K562 (cell line): ENCODE data around the gene SULT2A1. TPM values are rescaled to one million over a fixed set of nuclear protein-coding genes. Genes with fewer than 3 reads are reported as not detected.

Source experiments
- ATAC-seq: fragments of 200-7000 bp; cut with Tn5 transposase; 3 replicates; pipeline ENCODE4 v1.9.1; 2020; ENCODE audit warnings: moderate library complexity
- BruUV-seq: library from RNA; stranded (reverse); fragments of 400-500 nt; replicated peaks from 2 replicates; lab custom pipeline; 2021; lab: Mats Ljungman, UMichigan
- CTCF ChIA-PET: fragments of 300-600 bp; formaldehyde crosslinking; extraction: SDS; loops from one replicate; lab custom pipeline; 2021; ENCODE audit warnings: low intra/inter-chr PET ratio; lab: Yijun Ruan, JAX
- POLR2A ChIA-PET: fragments of 300-600, 350-650 bp; sonication (Branson Sonifier 250); formaldehyde crosslinking; extraction: SDS; loops from one replicate; lab custom pipeline; 2021; ENCODE audit warnings: antibody characterized with exemption, inconsistent platforms; lab: Yijun Ruan, JAX
- DNase-seq, 4 experiments: peaks; one replicate each; pipeline versions ENCODE4 v3.0.0 to v3.0.0-alpha.2; 2011 to 2018; ENCODE audit warnings: low spot score in 3 of 4, mixed read lengths in 3 of 4; ENCODE audit errors: extremely low read depth in 1 of 4
- FAIRE-seq: peaks from 2 replicates; lab custom pipeline; 2011; peaks lifted over from hg19 to GRCh38; lab: Jason Lieb, UNC
- H2AFZ ChIP-seq: 2 replicates; pipeline ENCODE4 v1.6.0; 2011; ENCODE audit warnings: low read depth, low read length, control low read depth, inconsistent platforms
- H3K27ac ChIP-seq: fragments of 200-600 bp; 3 replicates; pipeline ENCODE4 v1.8.0; 2011; ENCODE audit warnings: low read depth, mild to moderate bottlenecking, control low read depth, inconsistent platforms, low read length, moderate library complexity, mixed read lengths; ENCODE audit errors: extremely low read depth
- H3K27me3 ChIP-seq, 2 experiments: fragments of 300-600 bp in 1 of 2; 2 replicates in 1 of 2; 3 replicates in 1 of 2; pipeline versions ENCODE4 v1.6.0 to v1.8.0; 2011; ENCODE audit warnings: inconsistent platforms in 2 of 2, low read length in 2 of 2, mild to moderate bottlenecking in 1 of 2, mixed read lengths in 1 of 2, moderate library complexity in 1 of 2; ENCODE audit not compliant: control insufficient read depth in 2 of 2, insufficient read depth in 2 of 2
- H3K36me3 ChIP-seq: fragments of 300-600 bp; 3 replicates; pipeline ENCODE4 v1.8.0; 2011; ENCODE audit warnings: mild to moderate bottlenecking, low read length, inconsistent platforms; ENCODE audit not compliant: control insufficient read depth, insufficient read depth
- H3K4me1 ChIP-seq, 2 experiments: fragments of 200-600 bp in 1 of 2; replicated peaks in 1 of 2; 2 replicates in 1 of 2; 3 replicates in 1 of 2; pipeline versions ENCODE4 v1.5.1 to v1.8.0; 2011; ENCODE audit warnings: inconsistent platforms in 2 of 2, low read length in 2 of 2, mild to moderate bottlenecking in 1 of 2, mixed read lengths in 1 of 2, moderate library complexity in 1 of 2; ENCODE audit not compliant: control insufficient read depth in 2 of 2, insufficient read depth in 2 of 2
- H3K4me2 ChIP-seq: 2 replicates; pipeline ENCODE4 v1.6.1; 2011; ENCODE audit warnings: low read length, control low read depth, inconsistent platforms, mixed read lengths; ENCODE audit not compliant: insufficient read depth
- H3K4me3 ChIP-seq: fragments of 200-600 bp; sonication (generic), shearing (Covaris generic); 2 replicates; pipeline ENCODE4 v1.5.1; 2016; ENCODE audit warnings: control low read depth, inconsistent platforms
- H3K79me2 ChIP-seq: fragments of 200-600 bp; 3 replicates; pipeline ENCODE4 v1.8.0; 2011; ENCODE audit warnings: low read length, inconsistent platforms; ENCODE audit not compliant: control insufficient read depth, insufficient read depth
- H3K9ac ChIP-seq, 2 experiments: 2 replicates each; pipeline versions ENCODE4 v1.6.0 to v1.6.1; 2011; ENCODE audit warnings: low read depth in 2 of 2, low read length in 2 of 2, control low read depth in 1 of 2, inconsistent platforms in 1 of 2, mild to moderate bottlenecking in 1 of 2, mixed read lengths in 1 of 2; ENCODE audit not compliant: insufficient read depth in 1 of 2
- H3K9me1 ChIP-seq: one replicate; pipeline ENCODE4 v1.6.0; 2011; ENCODE audit warnings: inconsistent platforms, mild to moderate bottlenecking, low read length, moderate library complexity; ENCODE audit not compliant: control insufficient read depth, insufficient read depth
- H3K9me3 ChIP-seq: replicated peaks from 2 replicates; pipeline ENCODE4 v1.5.1; 2011; ENCODE audit warnings: low read depth, low read length, inconsistent platforms; ENCODE audit not compliant: control insufficient read depth, insufficient read depth
- H4K20me1 ChIP-seq: replicated peaks from 2 replicates; pipeline ENCODE4 v1.6.1; 2011; ENCODE audit warnings: low read length, inconsistent platforms, mixed read lengths; ENCODE audit not compliant: control insufficient read depth, insufficient read depth
- CTCF ChIP-seq, 3 experiments: IDR thresholded peaks in 2 of 3; conservative IDR thresholded peaks in 1 of 3; 2 replicates each; pipeline ENCODE4 v1.5.1; 2011 to 2012; ENCODE audit warnings: low read length in 3 of 3, mild to moderate bottlenecking in 3 of 3, control low read depth in 2 of 3, improper control_type of control experiment in 1 of 3, inconsistent platforms in 1 of 3, low read depth in 1 of 3, mixed read lengths in 1 of 3, moderate library complexity in 1 of 3; ENCODE audit not compliant: insufficient read depth in 2 of 3
- ETV6 ChIP-seq, 3 experiments: fragments of 150-350 bp in 1 of 3; sonication (generic) in 1 of 3; formaldehyde crosslinking in 1 of 3; IDR thresholded peaks; 2 replicates each; pipeline versions ENCODE4 v1.6.1 to v1.8.0; 2014 to 2022; ENCODE audit warnings: borderline replicate concordance in 2 of 3, low read depth in 2 of 3, antibody characterized with exemption in 1 of 3, low read length in 1 of 3, mild to moderate bottlenecking in 1 of 3, missing genetic modification reagents in 1 of 3
- WGBS: fragments of 100-300 bp; shearing (Covaris generic); methylation state at CpG from one replicate; pipeline ENCODE4 v1.1.6; 2016; ENCODE audit warnings: low coverage, mixed read lengths; ENCODE audit not compliant: insufficient coverage; ENCODE audit errors: missing lambda C conversion rate; 5-methylcytosine and 5-hydroxymethylcytosine counted together
- in situ Hi-C: fragments of 300-500 bp; cut with MboI; formaldehyde crosslinking; loops from 4 replicates; pipeline ENCODE4 v1.15.0; 2018; ENCODE audit warnings: inconsistent platforms, mixed read lengths
- intact Hi-C: fragments of 100-400 bp; cut with micrococcal nuclease; formaldehyde crosslinking; loops from 2 replicates; pipeline ENCODE4 v1.14.2; 2022
- polyA plus RNA-seq, 8 experiments: library from polyadenylated mRNA; depleted of rRNA in 4 of 8; stranded (reverse) in 5 of 8; unstranded in 3 of 8; fragments of >200 nt; fragmentation: Nextera tagmentation in 2 of 8; fragmentation: Illumina TruSeq in 1 of 8; extraction: Ambion mirVana in 2 of 8; extraction: Trizol in 1 of 8; gene quantifications; 2 replicates each; pipeline versions ENCODE4 v1.2.1 to v1.2.3, GENCODE V29; 2011 to 2014; ENCODE audit warnings: inconsistent platforms in 1 of 8, missing spikeins in 1 of 8
- total RNA-seq, 7 experiments: library from RNA; depleted of rRNA in 6 of 7; stranded (reverse); fragments of >200 nt in 6 of 7; fragmentation: Illumina TruSeq in 2 of 7; extraction: Trizol in 2 of 7; gene quantifications; 2 replicates each; pipeline versions ENCODE4 v1.2.1 to v1.2.3, GENCODE V29; 2011 to 2021; ENCODE audit warnings: low replicate concordance in 1 of 7

The SULT2A1 gene
- total and polyA plus RNA-seq, 9 of the 15 experiments (the other 6 are each of a cell fraction or from before 2014, with no cell fraction given): 0.03 to 0.25 (median 0.07) TPM; not detected in 4

- DNase-seq: peak in 1 of 4 experiments; percentile 18
- no peaks in the 10 kb centered on the region for H4K20me1 ChIP-seq
- ATAC-seq: peak; percentile 71
- BruUV-seq: no TSS peak
- no peak overlapping the region for H3K9ac ChIP-seq
- H3K9me3 ChIP-seq: peaks cover 2% of the 10 kb centered on the region; the same call in 1 of the 2 replicates
- no peak for FAIRE-seq
- intact Hi-C loops: no loop called here
- no peaks in the 10 kb centered on the region for H3K79me2 ChIP-seq
- H3K4me3 ChIP-seq: no peak overlapping the region
- ChIA-PET POLR2A (interaction anchor here (0.7 to 1.3 kb wide), 3 partner anchors 10 to 14 kb away, joined by 3 to 10 read pairs (median 4); no protein-coding TSS in a partner anchor), CTCF (no interaction called here)
- in situ Hi-C loops: no loop called here
- no peak overlapping the region for H3K27ac ChIP-seq
- H3K27me3 ChIP-seq: no peaks in the 10 kb centered on the region
- peaks cover 5 to 9% of the 10 kb centered on the region in 2 experiments for H3K4me1 ChIP-seq
- peak overlapping the region; percentile 34; the same call in 1 of the 2 replicates for H2AFZ ChIP-seq
- no peak overlapping the region for H3K4me2 ChIP-seq
- H3K36me3 ChIP-seq: no peaks in the 10 kb centered on the region
- 0 out of 6 replicates have a peak, but pooled peaks of 1 of the 3 experiments have one; percentile 5 for TF ChIP-seq CTCF (IDR thresholded peaks at IDR 0.05 in 2 of 3, conservative IDR thresholded peaks at IDR 0.05 in 1 of 3; ENCODE audit: insufficient read depth in 2 of 3, low read depth in 1 of 3, low read length in 3 of 3)
- no peak for TF ChIP-seq ETV6 (IDR thresholded peaks at IDR 0.05; ENCODE audit: borderline replicate concordance in 1 of 2, low read depth in 2 of 2, low read length in 1 of 2)
- TF ChIP-seq ETV6 (CRISPR knock-in tag; IDR thresholded peaks at IDR 0.05; ENCODE audit: borderline replicate concordance): no peak
- WGBS: 27% methylated on average over 5 of the region's 5 CpGs
- H3K9me1 ChIP-seq: no peaks in the 10 kb centered on the region
Observed at GRCh38 chr19:47881757-47882156, 4.4 kb downstream of the SULT2A1 start.
